Fibroblast of pulmonary artery (primary cell): ENCODE results near the gene DDB1.
A peak's percentile ranks its signal among the peaks of the same experiment; 100 is the strongest.

Source experiments
- DNase-seq: peaks from one replicate; pipeline ENCODE4 v3.0.0-alpha.2; 2010; ENCODE audit warnings: low read depth
- H3K4me3 ChIP-seq: replicated peaks from 2 replicates; pipeline ENCODE4 v1.5.1; 2011; ENCODE audit warnings: low read depth, mild to moderate bottlenecking, control low read depth, low read length, moderate library complexity
- TF ChIP-seq, protein P1 (sequence below): IDR thresholded peaks from 2 replicates; pipeline ENCODE4 v1.5.1; 2011; ENCODE audit warnings: mild to moderate bottlenecking, control low read depth, low read length, inconsistent platforms; ENCODE audit errors: missing control alignments

The DDB1 gene

DNA sequence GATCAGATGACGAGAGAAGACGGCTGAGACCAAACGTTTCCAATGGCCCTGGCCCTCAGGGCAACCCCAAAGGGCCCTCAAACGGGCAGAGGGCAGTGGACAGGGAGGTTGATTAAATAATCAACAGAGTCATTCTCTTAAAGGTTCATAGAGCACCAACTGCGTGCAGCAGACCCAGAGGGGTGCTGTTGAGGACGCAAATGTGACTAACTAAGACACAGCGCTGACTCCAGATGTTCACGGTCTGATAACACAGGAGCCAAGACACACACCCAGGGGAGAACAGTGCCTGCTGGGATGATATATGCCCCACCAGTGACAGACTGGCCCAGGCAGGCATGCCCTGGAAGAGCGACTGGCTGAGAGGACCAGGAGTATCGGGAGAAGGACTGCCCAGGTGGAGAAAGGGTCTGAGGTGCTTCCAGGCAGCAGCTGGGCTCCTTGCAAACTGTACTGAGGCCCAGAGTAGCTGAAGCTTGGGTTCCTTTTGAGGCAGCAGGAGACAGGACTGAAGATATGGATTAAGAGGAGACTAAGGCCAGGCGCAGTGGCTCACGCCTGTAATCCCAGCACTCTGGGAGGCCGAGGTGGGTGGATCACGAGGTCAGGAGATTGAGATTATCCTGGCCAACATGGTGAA is 45.4 kb downstream of the DDB1 start:
- TF ChIP-seq, protein P1, sequence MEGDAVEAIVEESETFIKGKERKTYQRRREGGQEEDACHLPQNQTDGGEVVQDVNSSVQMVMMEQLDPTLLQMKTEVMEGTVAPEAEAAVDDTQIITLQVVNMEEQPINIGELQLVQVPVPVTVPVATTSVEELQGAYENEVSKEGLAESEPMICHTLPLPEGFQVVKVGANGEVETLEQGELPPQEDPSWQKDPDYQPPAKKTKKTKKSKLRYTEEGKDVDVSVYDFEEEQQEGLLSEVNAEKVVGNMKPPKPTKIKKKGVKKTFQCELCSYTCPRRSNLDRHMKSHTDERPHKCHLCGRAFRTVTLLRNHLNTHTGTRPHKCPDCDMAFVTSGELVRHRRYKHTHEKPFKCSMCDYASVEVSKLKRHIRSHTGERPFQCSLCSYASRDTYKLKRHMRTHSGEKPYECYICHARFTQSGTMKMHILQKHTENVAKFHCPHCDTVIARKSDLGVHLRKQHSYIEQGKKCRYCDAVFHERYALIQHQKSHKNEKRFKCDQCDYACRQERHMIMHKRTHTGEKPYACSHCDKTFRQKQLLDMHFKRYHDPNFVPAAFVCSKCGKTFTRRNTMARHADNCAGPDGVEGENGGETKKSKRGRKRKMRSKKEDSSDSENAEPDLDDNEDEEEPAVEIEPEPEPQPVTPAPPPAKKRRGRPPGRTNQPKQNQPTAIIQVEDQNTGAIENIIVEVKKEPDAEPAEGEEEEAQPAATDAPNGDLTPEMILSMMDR: no peak
- no peak for DNase-seq

DNA sequence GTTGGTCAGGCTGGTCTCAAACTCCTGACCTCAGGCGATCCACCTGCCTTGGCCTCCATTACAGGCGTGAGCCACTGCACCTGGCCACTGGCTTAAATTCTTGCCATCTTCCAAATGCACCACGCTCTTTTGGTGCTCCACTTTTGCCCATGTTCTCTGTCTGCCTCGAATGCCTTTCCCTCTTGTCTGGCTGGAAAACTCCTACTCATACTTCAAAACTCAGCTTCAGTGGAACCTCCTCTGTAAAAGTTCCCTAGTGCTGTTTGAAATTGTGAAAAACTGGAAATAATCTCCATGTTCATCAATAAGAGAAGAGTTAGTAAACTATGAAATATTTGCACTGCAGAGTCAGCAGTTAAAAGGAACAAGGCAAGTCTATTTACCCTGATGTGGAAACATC is 49.3 kb downstream of the DDB1 start:
- no peak overlapping the region for H3K4me3 ChIP-seq
- TF ChIP-seq, protein P1: no peak
- no peak for DNase-seq

More for the DNA sequence above, 45.4 kb downstream of the DDB1 start:
- H3K4me3 ChIP-seq: no peak overlapping the region

- no peak overlapping the region for H3K4me3 ChIP-seq
- TF ChIP-seq, protein P1: no peak
Measured at GRCh38 chr11:61281581-61282250, 51.2 kb downstream of the DDB1 start.

DNA sequence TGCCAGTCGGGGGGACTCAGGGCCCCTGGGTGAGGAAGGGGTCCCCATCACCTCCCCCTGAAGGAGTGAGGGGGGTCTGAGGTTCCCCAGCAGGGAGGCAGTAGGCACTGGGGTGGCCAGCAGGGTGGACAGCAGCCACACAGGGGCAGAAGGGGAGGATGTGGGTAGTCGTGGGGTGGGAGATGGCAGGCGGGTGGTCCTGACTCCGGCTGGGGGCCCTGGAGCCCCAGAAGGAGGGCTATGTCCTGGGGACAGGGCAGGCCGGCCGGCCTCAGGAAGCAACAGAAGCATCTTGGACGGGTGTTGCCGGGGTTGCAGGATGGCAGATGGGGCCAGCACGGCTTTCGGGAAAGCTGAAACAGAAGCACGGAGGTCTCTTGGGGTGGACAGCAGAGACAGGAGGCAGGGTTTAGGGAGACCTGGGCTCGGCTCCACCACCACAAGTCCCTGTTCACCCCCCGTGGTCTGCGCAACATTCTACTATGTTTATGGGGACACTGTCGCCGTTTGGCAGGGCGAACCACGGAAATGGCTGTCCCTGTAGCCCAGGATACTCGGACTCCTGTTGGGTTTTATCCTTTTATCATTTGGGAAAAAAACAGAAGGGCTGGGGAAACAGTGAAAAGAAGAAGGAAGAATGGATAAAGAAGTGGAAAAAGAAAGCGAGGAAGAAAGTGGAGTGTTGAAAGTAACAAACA is 51.9 kb downstream of the DDB1 start:
- H3K4me3 ChIP-seq: no peak overlapping the region
- TF ChIP-seq, protein P1: no peak
- no peak for DNase-seq

More at GRCh38 chr11:61281581-61282250, 51.2 kb downstream of the DDB1 start:
- DNase-seq: peak; percentile 40

- H3K4me3 ChIP-seq: no peak overlapping the region
- TF ChIP-seq, protein P1: no peak
- DNase-seq: no peak
Measured at GRCh38 chr11:61279934-61280659, 52.8 kb downstream of the DDB1 start.

DNA sequence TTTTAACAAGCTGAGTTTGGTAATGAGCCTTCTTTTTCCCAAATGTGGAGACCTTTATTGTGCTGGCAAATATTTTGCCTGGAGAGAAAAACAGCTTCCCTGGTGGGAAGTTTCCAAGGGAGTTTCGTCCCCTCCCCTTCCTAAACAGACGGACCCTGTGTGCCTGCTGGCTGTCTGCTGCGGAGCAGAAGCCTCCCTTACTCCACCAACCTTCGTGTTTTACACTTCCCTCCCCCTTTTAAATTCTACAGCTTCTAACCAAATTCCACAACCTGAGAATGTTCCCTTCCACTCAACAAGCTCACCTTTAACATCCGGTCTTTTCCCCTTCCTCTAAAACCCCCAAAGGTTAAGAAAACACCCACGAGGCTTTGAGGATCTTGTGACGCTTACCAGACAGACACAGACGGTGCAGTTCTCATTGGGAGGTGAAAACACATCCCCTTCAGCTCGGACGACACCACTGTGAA is 54.9 kb downstream of the DDB1 start:
- DNase-seq: no peak
- no peak overlapping the region for H3K4me3 ChIP-seq
- TF ChIP-seq, protein P1: no peak
